GM12874 (cell line): ENCODE measurements around the gene FBXL13.

Experiments
- TF ChIP-seq, protein P1 (sequence below): IDR thresholded peaks from 2 replicates; pipeline ENCODE4 v1.5.1; 2011; ENCODE audit warnings: low read depth, mild to moderate bottlenecking, control low read depth, low read length, moderate library complexity; ENCODE audit not compliant: insufficient read depth

FBXL13 gene

DNA sequence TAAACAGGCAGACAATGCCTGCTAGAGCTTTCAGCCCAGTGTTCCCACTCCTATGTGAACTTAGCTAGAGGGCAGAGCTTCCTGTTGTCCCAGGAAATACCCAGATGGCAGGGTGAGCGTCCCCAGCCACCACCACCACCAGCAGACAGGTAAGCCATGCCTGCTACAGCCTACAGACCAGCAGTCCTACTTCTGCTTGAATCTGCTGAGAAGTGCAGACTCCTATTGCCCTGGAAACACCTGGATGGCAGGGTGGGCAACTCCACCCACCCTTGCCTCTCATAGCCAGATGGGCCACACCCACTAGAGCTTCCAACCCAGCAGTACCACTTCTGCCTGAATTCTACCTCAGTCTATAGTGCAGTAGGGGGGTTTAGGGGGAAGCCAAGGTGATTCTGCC is 64.4 kb downstream of the FBXL13 start:
- TF ChIP-seq, protein P1, sequence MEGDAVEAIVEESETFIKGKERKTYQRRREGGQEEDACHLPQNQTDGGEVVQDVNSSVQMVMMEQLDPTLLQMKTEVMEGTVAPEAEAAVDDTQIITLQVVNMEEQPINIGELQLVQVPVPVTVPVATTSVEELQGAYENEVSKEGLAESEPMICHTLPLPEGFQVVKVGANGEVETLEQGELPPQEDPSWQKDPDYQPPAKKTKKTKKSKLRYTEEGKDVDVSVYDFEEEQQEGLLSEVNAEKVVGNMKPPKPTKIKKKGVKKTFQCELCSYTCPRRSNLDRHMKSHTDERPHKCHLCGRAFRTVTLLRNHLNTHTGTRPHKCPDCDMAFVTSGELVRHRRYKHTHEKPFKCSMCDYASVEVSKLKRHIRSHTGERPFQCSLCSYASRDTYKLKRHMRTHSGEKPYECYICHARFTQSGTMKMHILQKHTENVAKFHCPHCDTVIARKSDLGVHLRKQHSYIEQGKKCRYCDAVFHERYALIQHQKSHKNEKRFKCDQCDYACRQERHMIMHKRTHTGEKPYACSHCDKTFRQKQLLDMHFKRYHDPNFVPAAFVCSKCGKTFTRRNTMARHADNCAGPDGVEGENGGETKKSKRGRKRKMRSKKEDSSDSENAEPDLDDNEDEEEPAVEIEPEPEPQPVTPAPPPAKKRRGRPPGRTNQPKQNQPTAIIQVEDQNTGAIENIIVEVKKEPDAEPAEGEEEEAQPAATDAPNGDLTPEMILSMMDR: no peak

DNA sequence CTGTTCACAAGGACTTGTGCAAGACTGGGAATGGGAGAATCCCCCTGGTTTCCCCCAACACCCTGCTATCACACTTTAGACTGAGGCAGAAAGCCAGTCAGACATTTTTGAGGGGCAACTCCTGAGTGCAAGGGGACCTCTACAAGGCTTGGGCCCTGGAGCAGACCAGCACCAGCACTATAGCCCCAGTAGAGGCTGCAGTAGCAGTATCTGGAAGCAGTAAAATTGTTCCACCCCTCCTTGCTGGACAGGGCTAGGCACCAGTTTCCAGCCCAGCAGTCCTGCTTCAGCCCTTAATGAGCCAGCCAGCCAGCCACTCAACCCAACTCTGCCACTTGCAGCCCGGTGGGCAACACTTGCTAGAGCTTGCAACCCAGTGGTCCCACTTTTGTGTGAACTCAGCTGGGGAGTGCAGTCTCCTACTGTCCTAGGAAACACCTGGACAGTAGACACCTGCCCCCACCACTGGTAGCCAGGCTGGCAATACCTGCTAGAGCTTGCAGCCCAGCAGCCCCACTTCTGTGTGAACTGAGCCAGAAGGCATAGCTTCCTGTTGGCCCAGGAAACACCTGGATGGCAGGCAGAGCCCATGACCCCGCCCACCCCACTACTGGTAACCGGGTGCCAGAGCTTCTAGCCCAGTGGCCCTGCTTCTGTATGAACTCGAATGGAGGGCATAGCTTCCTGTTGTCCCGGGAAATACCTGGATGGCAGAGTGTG is 65.0 kb downstream of the FBXL13 start:
- TF ChIP-seq, protein P1: no peak

DNA sequence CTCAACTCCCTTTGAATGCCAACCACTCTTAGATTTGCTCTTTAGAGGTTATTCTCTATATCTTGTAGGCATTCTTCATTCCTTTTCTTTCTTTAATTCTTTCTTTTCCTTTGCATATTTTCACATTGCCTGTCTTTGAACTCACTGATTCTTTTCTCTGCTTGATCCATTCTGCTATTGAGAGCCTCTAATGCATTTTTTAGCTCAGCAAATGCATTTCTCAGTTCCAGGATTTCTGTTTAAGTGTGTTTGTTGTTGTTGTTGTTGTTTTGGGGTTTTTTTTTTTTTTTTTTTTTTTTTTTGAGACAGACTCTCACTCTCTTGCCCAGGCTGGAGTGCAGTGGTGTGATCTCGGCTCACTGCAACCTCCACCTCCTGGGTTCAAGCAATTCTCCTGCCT is 71.6 kb downstream of the FBXL13 start:
- TF ChIP-seq, protein P1: no peak

DNA sequence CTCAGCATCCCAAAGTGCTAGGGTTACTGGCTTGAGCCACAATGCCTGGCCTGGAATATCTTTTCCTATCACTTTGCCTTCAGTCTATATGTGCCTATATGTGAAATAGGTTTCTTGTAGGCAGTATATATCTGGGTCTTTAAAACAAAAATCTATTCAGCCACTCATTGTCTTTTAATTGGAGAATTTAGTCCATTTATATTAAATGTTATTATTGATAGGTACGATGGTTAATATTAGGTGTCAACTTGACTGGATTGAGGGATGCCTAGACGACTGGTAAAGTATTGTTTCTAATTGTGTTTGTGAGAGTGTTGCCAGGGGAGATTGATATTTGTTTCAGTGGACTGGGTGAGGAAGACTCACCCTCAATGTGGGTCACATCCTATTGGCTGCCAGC is 73.4 kb downstream of the FBXL13 start:
- TF ChIP-seq, protein P1: no peak

- TF ChIP-seq, protein P1: no peak
These were observed 77.6 kb downstream of the FBXL13 start for GRCh38 chr7:102996957-102997356.

DNA sequence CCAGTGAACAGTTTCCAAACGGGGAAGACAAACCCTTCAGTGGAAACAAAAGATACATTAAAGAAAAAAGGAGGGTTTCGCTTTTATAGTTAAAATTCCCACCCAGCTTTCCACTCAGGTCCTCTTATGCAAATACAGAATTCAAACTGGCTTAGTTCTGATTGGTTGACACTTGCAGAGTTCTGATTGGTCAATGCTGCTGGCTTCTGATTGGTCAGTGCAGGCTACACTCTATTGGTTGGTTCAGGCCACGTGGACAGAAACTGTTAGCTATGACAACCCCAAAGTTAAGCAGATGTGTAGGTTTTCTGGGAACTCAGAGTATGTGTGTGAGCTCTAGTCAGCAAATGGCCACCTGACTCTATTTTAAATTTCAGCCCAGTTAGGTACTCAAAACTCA is 80.0 kb downstream of the FBXL13 start:
- TF ChIP-seq, protein P1: no peak

GRCh38 chr7:102993718-102994029 is 80.9 kb downstream of the FBXL13 start:
- TF ChIP-seq, protein P1: no peak
